GM12878 (cell line): ENCODE data around the gene ZNF837. TPM values are rescaled to one million over a fixed set of nuclear protein-coding genes. Genes with fewer than 3 reads are reported as not detected.

ENCODE experiments used
- CHD4 ChIP-seq: fragments of 200-600 bp; sonication (generic); IDR thresholded peaks from 2 replicates; pipeline ENCODE4 v1.6.1; 2016; ENCODE audit warnings: mild to moderate bottlenecking
- EP300 ChIP-seq, 2 experiments: fragments of 150-350 bp in 1 of 2; IDR thresholded peaks; 2 replicates each; pipeline ENCODE4 v1.6.1; 2011 to 2012; ENCODE audit warnings: low read depth in 2 of 2, low read length in 2 of 2, borderline replicate concordance in 1 of 2, improper control_type of control experiment in 1 of 2, inconsistent platforms in 1 of 2; ENCODE audit not compliant: control insufficient read depth in 1 of 2
- HDAC6 ChIP-seq: fragments of 200-600 bp; sonication (generic); IDR thresholded peaks from one replicate; pipeline ENCODE4 v1.8.0; 2017; ENCODE audit warnings: antibody characterized with exemption; ENCODE audit not compliant: unreplicated experiment
- KDM1A ChIP-seq: fragments of 200-600 bp; sonication (generic); IDR thresholded peaks from 2 replicates; pipeline ENCODE4 v1.6.1; 2016; ENCODE audit warnings: borderline replicate concordance
- MTA3 ChIP-seq: IDR thresholded peaks from 2 replicates; pipeline ENCODE4 v1.6.1; 2012; ENCODE audit warnings: low read length, inconsistent platforms, borderline replicate concordance
- MXI1 ChIP-seq: fragments of 150-350 bp; IDR thresholded peaks from 2 replicates; pipeline ENCODE4 v1.6.1; 2011; ENCODE audit warnings: low read depth, mild to moderate bottlenecking, inconsistent platforms, low read length, improper control_type of control experiment
- NRF1 ChIP-seq: conservative IDR thresholded peaks from 2 replicates; pipeline ENCODE4 v1.6.1; 2011; ENCODE audit warnings: mild to moderate bottlenecking, low read depth, low read length, improper control_type of control experiment
- PAX8 ChIP-seq: fragments of 450-650 bp; IDR thresholded peaks from 2 replicates; pipeline ENCODE4 v1.6.1; 2017; ENCODE audit warnings: mild to moderate bottlenecking, moderate library complexity
- RAD51 ChIP-seq: fragments of 450-650 bp; IDR thresholded peaks from 2 replicates; pipeline ENCODE4 v1.6.1; 2016; ENCODE audit warnings: moderate library complexity, mild to moderate bottlenecking, inconsistent platforms
- polyA plus RNA-seq, 11 experiments: library from polyadenylated mRNA; depleted of rRNA in 4 of 11; unstranded in 6 of 11; stranded (reverse) in 5 of 11; fragments of >200 nt; fragmentation: Nextera tagmentation in 4 of 11; fragmentation: Illumina TruSeq in 1 of 11; extraction: Ambion mirVana in 4 of 11; extraction: Trizol in 1 of 11; gene quantifications; 1 replicate in 1 of 11; 2 replicates in 10 of 11; pipeline versions ENCODE4 v1.2.1 to v1.2.3, GENCODE V29; 2011 to 2016; ENCODE audit warnings: inconsistent platforms in 2 of 11, missing spikeins in 2 of 11, low read depth in 1 of 11
- total RNA-seq, 4 experiments: library from RNA; depleted of rRNA in 3 of 4; stranded (reverse); fragments of >200 nt in 3 of 4; fragmentation: Illumina TruSeq in 1 of 4; extraction: Trizol in 1 of 4; gene quantifications; 2 replicates each; pipeline versions ENCODE4 v1.2.1 to v1.2.3, GENCODE V29; 2013 to 2021
- TF ChIP-seq, protein P1 (sequence below): IDR thresholded peaks from 2 replicates; pipeline ENCODE4 v1.6.1; 2011; ENCODE audit warnings: low read depth, low read length, improper control_type of control experiment, borderline replicate concordance
- TF ChIP-seq, protein P2 (sequence below): fragments of 450-650 bp; IDR thresholded peaks from 2 replicates; pipeline ENCODE4 v1.6.1; 2017; ENCODE audit warnings: mild to moderate bottlenecking, moderate library complexity
- TF ChIP-seq, protein P3 (sequence below): fragments of 450-650 bp; IDR thresholded peaks from 2 replicates; pipeline ENCODE4 v1.6.1; 2016; ENCODE audit warnings: mild to moderate bottlenecking, moderate library complexity, borderline replicate concordance
- TF ChIP-seq, protein P4 (sequence below): fragments of 450-650 bp; IDR thresholded peaks from 2 replicates; pipeline ENCODE4 v1.6.1; 2017; ENCODE audit warnings: borderline replicate concordance

ZNF837 gene
- total and polyA plus RNA-seq, 10 of the 15 experiments (the other 5 are each of a cell fraction or from before 2014, with no cell fraction given), result 0.07 to 2.9 (median 2.0) TPM; not detected in 2

DNA sequence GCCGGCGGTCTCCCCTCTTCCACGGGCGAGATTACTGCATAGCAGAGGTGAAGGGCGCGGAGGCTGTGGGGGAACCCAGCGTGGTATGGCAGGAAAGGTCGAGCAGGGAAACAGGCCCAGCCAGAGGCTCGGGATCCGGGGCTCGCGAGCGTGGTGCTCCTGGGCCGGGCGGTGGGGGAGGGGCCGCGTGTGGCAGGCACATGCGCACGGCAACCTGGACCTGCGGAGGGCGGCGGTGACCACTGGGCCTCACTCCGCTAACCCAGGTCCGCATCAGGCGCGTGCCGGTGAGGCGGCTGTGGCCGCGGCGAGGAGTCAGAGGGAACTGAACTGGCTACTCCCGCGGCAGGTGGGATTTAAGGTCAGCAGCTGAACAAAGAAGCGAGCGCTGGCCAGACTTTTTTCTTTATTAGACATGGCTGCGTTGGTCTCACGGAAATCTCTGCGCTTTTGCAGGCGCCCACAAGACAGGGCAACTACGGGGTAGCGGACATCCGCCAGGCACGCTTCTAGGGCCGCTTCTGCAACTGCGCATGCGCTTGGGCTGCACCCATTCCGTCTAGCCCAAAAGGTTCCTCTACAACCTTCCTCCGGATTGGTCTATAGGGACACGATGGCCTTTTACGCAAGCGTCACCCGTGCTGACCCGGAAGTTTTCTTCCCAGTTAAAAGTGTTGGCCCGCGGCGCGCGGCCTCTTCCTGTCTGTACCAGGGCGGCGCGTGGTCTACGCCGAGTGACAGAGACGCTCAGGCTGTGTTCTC lies 5.9 kb upstream of the ZNF837 start, which contains the start of gene RPS5 (continued):
- TF ChIP-seq, protein P1, sequence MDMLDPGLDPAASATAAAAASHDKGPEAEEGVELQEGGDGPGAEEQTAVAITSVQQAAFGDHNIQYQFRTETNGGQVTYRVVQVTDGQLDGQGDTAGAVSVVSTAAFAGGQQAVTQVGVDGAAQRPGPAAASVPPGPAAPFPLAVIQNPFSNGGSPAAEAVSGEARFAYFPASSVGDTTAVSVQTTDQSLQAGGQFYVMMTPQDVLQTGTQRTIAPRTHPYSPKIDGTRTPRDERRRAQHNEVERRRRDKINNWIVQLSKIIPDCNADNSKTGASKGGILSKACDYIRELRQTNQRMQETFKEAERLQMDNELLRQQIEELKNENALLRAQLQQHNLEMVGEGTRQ, result no peak; the same call in 1 of the 2 replicates
- peak; percentile 66 for TF ChIP-seq NRF1
- TF ChIP-seq, protein P2, sequence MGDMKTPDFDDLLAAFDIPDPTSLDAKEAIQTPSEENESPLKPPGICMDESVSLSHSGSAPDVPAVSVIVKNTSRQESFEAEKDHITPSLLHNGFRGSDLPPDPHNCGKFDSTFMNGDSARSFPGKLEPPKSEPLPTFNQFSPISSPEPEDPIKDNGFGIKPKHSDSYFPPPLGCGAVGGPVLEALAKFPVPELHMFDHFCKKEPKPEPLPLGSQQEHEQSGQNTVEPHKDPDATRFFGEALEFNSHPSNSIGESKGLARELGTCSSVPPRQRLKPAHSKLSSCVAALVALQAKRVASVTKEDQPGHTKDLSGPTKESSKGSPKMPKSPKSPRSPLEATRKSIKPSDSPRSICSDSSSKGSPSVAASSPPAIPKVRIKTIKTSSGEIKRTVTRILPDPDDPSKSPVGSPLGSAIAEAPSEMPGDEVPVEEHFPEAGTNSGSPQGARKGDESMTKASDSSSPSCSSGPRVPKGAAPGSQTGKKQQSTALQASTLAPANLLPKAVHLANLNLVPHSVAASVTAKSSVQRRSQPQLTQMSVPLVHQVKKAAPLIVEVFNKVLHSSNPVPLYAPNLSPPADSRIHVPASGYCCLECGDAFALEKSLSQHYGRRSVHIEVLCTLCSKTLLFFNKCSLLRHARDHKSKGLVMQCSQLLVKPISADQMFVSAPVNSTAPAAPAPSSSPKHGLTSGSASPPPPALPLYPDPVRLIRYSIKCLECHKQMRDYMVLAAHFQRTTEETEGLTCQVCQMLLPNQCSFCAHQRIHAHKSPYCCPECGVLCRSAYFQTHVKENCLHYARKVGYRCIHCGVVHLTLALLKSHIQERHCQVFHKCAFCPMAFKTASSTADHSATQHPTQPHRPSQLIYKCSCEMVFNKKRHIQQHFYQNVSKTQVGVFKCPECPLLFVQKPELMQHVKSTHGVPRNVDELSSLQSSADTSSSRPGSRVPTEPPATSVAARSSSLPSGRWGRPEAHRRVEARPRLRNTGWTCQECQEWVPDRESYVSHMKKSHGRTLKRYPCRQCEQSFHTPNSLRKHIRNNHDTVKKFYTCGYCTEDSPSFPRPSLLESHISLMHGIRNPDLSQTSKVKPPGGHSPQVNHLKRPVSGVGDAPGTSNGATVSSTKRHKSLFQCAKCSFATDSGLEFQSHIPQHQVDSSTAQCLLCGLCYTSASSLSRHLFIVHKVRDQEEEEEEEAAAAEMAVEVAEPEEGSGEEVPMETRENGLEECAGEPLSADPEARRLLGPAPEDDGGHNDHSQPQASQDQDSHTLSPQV, result no peak
- TF ChIP-seq KDM1A, result no peak
- peak; percentile 62; the same call in 1 of the 2 replicates for TF ChIP-seq MTA3
- TF ChIP-seq, protein P3, sequence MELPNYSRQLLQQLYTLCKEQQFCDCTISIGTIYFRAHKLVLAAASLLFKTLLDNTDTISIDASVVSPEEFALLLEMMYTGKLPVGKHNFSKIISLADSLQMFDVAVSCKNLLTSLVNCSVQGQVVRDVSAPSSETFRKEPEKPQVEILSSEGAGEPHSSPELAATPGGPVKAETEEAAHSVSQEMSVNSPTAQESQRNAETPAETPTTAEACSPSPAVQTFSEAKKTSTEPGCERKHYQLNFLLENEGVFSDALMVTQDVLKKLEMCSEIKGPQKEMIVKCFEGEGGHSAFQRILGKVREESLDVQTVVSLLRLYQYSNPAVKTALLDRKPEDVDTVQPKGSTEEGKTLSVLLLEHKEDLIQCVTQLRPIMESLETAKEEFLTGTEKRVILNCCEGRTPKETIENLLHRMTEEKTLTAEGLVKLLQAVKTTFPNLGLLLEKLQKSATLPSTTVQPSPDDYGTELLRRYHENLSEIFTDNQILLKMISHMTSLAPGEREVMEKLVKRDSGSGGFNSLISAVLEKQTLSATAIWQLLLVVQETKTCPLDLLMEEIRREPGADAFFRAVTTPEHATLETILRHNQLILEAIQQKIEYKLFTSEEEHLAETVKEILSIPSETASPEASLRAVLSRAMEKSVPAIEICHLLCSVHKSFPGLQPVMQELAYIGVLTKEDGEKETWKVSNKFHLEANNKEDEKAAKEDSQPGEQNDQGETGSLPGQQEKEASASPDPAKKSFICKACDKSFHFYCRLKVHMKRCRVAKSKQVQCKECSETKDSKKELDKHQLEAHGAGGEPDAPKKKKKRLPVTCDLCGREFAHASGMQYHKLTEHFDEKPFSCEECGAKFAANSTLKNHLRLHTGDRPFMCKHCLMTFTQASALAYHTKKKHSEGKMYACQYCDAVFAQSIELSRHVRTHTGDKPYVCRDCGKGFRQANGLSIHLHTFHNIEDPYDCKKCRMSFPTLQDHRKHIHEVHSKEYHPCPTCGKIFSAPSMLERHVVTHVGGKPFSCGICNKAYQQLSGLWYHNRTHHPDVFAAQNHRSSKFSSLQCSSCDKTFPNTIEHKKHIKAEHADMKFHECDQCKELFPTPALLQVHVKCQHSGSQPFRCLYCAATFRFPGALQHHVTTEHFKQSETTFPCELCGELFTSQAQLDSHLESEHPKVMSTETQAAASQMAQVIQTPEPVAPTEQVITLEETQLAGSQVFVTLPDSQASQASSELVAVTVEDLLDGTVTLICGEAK, result peak; percentile 96
- TF ChIP-seq PAX8, result no peak
- no peak for TF ChIP-seq CHD4
- TF ChIP-seq EP300 (IDR thresholded peaks at IDR 0.05; ENCODE audit: borderline replicate concordance in 1 of 2, control insufficient read depth in 1 of 2, low read depth in 2 of 2, low read length in 2 of 2), result no peak
- peak; percentile 56 for TF ChIP-seq RAD51
- peak; percentile 84 for TF ChIP-seq HDAC6
- TF ChIP-seq MXI1, result peak; percentile 99
- TF ChIP-seq, protein P4, sequence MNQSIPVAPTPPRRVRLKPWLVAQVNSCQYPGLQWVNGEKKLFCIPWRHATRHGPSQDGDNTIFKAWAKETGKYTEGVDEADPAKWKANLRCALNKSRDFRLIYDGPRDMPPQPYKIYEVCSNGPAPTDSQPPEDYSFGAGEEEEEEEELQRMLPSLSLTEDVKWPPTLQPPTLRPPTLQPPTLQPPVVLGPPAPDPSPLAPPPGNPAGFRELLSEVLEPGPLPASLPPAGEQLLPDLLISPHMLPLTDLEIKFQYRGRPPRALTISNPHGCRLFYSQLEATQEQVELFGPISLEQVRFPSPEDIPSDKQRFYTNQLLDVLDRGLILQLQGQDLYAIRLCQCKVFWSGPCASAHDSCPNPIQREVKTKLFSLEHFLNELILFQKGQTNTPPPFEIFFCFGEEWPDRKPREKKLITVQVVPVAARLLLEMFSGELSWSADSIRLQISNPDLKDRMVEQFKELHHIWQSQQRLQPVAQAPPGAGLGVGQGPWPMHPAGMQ, result no peak
